WI38 (cell line): ENCODE data around the gene FGD4.

Source experiments
- H3K4me3 ChIP-seq: 2 replicates; pipeline ENCODE4 v1.5.1; 2011; ENCODE audit warnings: low read depth, mild to moderate bottlenecking, control low read depth, low read length
- TF ChIP-seq, protein P1 (sequence below): IDR thresholded peaks from 2 replicates; pipeline ENCODE4 v1.5.1; 2012; ENCODE audit warnings: low read depth, mild to moderate bottlenecking, control low read depth, low read length

The FGD4 gene

DNA sequence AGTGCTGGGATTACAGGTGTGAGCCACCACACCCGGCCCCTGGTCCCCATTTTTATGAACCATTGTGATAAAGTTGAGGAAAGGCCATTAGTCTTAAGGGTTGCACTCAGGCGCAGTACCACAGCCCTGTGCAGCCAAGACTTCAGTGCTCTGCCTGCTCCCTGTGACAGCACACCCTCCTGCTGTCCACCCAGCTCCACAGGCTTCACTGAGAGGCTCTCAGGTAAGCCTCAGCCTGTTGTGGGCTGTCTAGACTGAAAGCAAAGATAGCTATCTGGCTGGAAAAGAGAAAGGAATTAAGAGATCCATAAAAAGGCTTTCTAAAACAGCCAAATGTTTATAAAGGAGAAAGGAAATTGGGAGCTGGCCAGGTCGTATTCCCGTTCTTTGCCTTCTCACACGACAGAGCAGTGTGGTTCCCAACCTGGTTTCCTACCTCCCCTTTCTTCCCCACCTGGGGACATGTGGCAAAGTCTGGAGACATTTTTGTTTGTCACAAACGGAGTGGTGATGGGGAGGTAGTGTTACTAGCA lies 260.6 kb downstream of the FGD4 start:
- no peak overlapping the region for H3K4me3 ChIP-seq
- TF ChIP-seq, protein P1, sequence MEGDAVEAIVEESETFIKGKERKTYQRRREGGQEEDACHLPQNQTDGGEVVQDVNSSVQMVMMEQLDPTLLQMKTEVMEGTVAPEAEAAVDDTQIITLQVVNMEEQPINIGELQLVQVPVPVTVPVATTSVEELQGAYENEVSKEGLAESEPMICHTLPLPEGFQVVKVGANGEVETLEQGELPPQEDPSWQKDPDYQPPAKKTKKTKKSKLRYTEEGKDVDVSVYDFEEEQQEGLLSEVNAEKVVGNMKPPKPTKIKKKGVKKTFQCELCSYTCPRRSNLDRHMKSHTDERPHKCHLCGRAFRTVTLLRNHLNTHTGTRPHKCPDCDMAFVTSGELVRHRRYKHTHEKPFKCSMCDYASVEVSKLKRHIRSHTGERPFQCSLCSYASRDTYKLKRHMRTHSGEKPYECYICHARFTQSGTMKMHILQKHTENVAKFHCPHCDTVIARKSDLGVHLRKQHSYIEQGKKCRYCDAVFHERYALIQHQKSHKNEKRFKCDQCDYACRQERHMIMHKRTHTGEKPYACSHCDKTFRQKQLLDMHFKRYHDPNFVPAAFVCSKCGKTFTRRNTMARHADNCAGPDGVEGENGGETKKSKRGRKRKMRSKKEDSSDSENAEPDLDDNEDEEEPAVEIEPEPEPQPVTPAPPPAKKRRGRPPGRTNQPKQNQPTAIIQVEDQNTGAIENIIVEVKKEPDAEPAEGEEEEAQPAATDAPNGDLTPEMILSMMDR, result no peak

DNA sequence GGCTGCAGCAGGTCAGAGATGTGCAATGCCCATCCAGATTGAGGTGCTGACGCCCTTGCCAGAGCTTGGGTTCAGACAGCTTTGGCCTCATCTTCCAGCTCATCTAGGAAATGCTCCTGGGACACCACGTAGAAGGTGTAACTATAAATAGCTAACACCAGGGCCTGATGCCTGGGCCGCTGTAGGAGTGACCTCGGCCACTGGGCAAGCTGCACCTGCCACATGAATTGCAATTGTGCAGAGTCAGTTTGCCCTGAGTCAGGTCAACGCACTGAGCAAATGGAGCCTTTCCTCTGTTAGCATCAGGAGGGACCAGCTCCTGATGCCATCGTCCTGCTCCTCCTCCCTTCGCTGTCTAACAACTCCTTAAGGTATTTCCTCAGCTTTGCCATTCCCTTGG lies 262.3 kb downstream of the FGD4 start:
- H3K4me3 ChIP-seq, result no peak overlapping the region
- TF ChIP-seq, protein P1, result no peak

DNA sequence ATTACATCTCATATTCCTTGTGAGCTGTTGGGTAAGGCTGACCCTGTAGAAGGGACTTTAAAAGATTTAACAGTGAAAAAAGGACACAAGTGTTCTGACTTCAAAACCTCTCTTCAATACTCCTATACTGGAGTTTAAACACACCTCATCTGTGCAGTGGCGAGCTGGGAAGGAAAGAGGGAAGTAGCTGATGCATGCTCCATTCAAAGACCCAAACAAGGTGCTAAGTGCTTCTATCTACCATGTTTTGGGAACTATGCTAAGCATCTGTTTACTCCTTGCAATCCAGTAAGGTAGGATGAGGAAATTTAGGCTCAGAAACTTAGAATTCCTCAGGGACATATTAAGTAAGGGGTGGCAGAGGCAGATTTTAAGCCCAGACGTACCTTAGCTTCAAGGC lies 263.3 kb downstream of the FGD4 start:
- TF ChIP-seq, protein P1, result no peak
- H3K4me3 ChIP-seq, result no peak overlapping the region

DNA sequence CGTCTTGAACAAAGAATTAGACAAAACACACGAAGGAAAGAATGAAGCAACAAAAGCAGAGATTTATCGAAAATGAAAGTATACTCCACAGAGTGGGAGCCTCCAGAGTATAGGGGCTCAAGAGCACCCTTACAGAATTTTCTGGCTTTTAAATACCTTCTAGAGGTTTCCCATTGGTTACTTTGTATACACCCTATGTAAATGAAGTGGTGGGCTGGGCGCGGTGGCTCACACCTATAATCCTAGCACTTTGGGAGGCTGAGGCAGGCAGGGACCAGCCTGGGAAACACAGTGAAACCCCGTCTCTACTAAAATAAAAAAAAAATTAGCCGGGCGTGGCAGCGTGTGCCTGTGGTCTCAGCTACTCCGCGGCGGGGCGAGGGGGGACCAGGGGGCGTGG lies 266.7 kb downstream of the FGD4 start:
- no peak overlapping the region for H3K4me3 ChIP-seq
- TF ChIP-seq, protein P1, result no peak

GRCh38 chr12:32669584-32669983 lies 270.2 kb downstream of the FGD4 start:
- H3K4me3 ChIP-seq, result no peak overlapping the region
- TF ChIP-seq, protein P1, result no peak

- no peak overlapping the region for H3K4me3 ChIP-seq
- TF ChIP-seq, protein P1, result peak; percentile 54
These were observed 272.8 kb downstream of the FGD4 start for GRCh38 chr12:32671930-32672780.

GRCh38 chr12:32679091-32679919 lies 279.9 kb downstream of the FGD4 start, which contains the start of gene DNM1L:
TSS of gene DNM1L (plus strand) at chr12:32679301. CDS start at chr12:32679364, 63 bp downstream.
- H3K4me3 ChIP-seq, result peak within 1 kb of the TSS; percentile 80
- TF ChIP-seq, protein P1, result no peak
